ENCODE data around the gene FAM151A.

FAM151A gene

DNA sequence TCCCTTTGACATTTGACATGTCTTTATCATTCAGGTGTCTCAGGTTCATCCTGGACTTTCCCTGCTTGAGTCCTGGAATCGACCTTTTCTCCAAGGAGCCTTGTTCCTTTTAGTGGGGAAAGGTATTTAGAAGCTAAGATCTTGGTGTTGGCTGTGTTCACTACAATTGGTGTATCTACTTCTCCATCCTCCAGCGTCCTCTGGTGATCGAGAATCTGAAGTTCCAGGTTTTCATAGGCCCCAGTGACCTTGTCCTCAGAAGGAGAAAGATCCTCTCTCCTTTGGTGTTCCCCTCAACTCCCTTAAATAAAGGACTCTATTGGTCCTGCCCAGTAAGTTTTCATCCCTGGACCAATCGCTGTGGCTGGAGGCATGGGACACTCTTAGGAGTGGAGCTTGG lies 40.4 kb upstream of the FAM151A start:
- TF ChIP-seq ZFX (IDR thresholded peaks at IDR 0.05), result no peak
- TF ChIP-seq CTCF (conservative IDR thresholded peaks at IDR 0.05), result no peak
- H3K27ac ChIP-seq, result no peak overlapping the region

GRCh38 chr1:54658164-54658913 lies 35.0 kb upstream of the FAM151A start:
- no peak for TF ChIP-seq CTCF (conservative IDR thresholded peaks at IDR 0.05)
- TF ChIP-seq ZFX (IDR thresholded peaks at IDR 0.05), result no peak
- H3K27ac ChIP-seq, result no peak overlapping the region

GRCh38 chr1:54653036-54653435 lies 29.7 kb upstream of the FAM151A start:
- TF ChIP-seq ZFX (IDR thresholded peaks at IDR 0.05) (no peak), CTCF (conservative IDR thresholded peaks at IDR 0.05) (no peak)
- H3K27ac ChIP-seq, result no peak overlapping the region

- TF ChIP-seq ZFX (IDR thresholded peaks at IDR 0.05) (no peak), CTCF (conservative IDR thresholded peaks at IDR 0.05) (no peak)
- no peak overlapping the region for H3K27ac ChIP-seq
Measured at GRCh38 chr1:54652168-54652567, 28.8 kb upstream of the FAM151A start.

- H3K27ac ChIP-seq, result no peak overlapping the region
- TF ChIP-seq CTCF (conservative IDR thresholded peaks at IDR 0.05) (no peak), ZFX (IDR thresholded peaks at IDR 0.05) (no peak)
Measured at GRCh38 chr1:54651608-54652007, 28.3 kb upstream of the FAM151A start.

DNA sequence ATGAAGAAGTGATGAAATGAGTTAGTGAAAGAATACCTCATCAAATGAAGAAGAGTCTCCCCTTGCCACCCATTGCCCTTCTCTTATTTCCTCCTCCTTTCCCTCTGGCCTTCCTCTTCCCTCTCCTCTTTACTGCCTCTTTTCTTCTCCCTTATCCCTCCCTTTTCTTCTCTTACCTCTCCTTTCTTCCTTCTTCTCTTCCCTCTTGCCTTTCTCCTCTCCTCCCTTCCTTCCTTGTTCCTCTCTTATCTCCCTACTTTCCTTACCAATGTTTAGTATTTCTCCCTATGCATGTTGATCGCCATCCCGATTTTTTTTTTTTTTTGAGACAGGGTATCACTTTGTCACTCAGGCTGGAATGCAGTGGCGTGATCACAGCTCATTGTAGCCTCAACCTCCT lies 27.1 kb upstream of the FAM151A start:
- TF ChIP-seq CTCF (conservative IDR thresholded peaks at IDR 0.05), result no peak
- TF ChIP-seq ZFX (IDR thresholded peaks at IDR 0.05), result no peak
- no peak overlapping the region for H3K27ac ChIP-seq

DNA sequence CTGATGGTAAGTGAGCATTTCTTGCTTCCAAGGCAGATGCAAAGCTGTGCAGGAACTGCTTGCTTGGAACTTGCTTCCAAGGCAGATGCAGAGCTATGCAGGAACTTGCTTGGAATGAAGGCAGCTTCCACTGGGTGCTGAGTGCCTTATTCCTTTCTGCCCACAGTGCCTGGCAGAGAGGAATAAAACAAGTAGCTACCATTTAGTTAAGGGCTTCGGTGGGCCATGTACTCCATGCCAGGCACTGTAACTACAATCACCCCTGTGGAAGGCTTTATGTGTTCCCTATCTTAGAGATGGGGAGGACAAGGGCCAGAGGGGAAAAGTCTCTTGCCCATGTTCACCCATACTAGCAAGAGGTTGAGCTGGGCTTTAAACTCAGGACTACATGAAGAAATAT lies 26.6 kb upstream of the FAM151A start:
- no peak overlapping the region for H3K27ac ChIP-seq
- TF ChIP-seq CTCF (conservative IDR thresholded peaks at IDR 0.05), result no peak
- no peak for TF ChIP-seq ZFX (IDR thresholded peaks at IDR 0.05)

Measured in C4-2B (cell line).